Stimulated activated CD4-positive, alpha-beta T cell treated with anti-CD3 and anti-CD28 coated beads, Interleukin-1b, Interleukin-23, amount 100 ng/mL, for 4 hours (primary cell): ENCODE measurements around the gene GNAO1.

Experiments
- DNase-seq, 2 donors: peaks; one replicate each; pipeline ENCODE4 v3.0.0-alpha.2; 2020; ENCODE audit warnings: low read depth in 2 of 2

The GNAO1 gene

DNA sequence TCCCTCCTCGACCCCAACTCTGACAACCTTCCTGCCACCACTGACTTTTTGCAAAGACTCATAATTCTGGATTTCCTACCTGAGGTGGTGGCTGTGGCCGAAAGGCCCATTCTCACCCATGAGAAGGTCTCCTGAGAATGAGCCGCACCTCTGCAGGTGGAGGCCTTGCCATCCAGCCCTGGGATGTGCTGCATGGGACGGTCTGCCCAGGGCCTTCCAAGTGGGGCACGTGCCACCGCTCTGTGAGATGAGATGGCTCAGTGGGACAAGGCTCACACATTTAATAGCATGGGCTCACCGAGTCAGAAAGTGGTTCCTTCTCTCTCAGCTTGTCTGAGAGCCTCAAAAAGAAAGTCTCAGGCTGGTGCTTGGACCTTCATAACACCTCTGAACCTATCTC is 121.3 kb downstream of the GNAO1 start:
- DNase-seq = no peak

DNA sequence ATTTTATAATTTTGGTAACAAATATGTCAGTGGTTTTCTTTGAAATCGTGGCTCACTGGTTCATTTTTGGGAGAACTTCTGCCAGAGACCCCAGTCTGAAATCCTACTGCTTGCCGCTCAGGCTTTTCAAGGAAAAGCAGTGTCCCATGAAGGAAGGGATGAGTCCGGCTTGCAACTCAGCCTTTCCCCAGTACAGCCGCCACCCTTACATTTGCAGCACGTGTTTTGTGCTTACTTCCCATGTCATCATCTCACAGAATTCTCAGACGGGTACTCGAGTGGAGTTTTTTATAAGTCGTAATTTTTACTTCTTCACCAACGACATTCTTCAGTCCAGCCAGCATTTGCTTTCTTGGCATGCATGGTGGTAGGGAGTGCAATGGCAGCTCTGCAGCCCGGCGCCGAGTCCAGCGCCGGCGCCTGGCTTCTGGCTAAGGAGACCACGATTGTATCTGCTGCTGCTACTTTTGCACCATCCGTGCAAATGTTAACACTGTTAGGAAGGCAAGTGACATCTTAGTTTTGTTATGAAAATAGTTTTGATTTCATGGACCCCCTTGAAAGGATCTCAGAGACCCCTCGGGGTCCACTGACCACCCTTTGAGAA is 123.1 kb downstream of the GNAO1 start:
- no peak for DNase-seq

DNA sequence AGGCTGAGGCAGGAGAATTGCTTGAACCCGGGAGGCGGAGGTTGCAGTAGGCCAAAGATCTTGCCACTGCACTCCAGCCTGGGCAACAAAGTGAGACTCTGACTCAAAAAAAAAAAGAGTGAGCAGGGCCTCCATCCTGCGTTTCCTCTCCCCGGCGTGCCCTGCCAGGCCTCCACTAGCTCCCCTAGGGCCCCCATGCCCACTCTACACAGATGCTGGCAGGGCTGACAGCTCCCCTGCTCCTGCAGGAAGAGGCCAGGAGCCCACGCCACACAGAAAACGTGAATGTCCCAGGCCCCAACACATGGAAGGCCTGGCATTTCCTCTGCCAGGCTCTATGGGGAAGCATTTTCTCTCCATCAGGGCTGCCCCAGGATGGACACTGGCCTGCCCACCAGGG is 124.7 kb downstream of the GNAO1 start:
- DNase-seq = no peak

DNA sequence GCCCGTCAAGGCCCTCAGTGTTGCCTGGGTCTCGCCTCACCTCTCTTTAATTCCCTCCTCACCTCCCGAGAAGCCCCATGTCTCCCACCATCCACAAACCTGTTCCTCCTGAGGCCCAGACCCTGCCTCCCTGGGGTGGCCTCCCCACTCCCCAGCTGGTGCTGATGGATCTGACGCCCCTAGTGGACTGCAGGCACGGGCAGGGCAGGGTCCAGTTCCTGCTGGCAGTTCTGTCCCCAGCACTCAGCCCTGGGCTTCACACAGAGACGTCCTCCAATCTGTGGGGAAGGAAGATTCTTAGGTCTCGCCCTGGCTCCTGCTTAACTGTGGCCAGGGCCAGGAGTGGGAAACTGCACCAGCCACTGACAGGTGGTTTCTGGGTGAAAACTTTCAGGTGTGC is 125.3 kb downstream of the GNAO1 start:
- DNase-seq = no peak

DNA sequence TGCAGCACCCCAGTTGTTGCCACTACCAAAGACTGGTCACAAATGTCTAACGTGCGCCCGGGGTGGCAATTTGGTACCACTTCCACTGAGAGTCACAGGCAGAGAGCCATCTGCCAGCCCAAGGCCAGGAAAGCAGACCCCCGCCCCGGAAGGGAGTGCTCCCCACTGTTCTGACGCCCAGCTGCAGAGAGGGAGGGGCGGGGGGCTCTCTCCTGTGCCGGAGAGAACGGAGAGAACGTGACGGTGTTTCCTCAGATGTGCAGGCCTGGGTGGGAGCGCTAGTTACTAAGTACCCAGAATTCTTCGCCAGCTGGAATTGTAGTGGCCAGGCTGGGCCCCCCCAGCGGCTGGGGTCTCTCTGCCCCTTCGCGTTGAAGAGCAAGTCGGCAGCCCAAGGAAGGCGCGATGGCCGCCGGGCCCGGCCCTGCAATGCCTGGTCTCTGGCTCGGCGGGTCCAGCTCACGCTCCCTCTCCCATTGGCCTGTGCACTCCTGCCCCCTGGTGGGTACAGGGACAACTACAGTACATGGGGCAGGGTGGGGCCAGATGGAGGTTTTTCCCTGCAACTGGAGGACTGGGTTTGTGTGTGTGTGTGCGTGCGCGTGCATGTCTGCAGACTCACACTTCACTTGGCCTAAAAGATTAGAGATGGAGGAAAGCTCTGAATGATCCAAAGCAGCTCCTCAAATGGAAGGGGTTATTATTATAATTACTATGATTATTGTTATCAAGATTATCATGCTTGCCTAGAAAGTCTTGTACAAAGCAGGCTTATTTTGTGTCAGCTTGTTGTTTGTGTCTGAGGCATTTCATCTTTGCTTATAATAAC is 126.9 kb downstream of the GNAO1 start:
- peak; percentile 65 to 66 for DNase-seq

DNA sequence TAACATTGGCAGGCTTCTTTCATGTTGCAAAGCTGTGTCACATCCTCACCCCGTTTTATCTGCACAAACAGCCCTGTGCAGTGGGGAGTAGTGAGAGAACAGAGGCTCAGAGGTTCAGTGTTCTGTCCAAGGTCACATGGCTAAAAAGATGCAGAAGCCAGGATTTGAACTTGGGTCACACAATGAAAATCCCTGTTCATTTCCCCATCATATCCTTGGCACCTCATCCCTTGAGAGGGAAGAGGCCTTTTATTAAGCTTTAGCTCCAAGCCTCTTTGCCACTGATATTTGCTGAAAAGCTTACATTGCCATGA is 127.5 kb downstream of the GNAO1 start:
- DNase-seq = no peak

DNA sequence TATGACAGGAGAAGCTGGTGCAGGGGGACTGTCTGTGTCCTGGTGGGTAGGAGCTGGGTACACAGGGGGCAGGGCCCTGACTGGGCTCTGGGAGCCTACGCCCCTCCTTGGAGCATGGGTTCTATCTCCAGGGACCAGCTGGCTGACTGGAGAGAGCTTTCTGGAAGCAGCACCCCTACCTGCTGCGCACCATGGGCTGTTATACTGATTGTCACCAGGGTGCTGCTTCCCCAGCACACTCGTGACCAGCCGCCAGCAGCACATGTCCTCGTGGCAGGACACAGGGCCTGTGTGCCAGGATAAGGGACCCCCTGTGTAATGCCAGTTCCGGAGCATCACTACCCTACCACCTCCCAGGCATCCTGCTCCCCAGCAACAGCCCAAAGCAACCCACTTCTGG is 128.1 kb downstream of the GNAO1 start:
- DNase-seq = no peak

DNA sequence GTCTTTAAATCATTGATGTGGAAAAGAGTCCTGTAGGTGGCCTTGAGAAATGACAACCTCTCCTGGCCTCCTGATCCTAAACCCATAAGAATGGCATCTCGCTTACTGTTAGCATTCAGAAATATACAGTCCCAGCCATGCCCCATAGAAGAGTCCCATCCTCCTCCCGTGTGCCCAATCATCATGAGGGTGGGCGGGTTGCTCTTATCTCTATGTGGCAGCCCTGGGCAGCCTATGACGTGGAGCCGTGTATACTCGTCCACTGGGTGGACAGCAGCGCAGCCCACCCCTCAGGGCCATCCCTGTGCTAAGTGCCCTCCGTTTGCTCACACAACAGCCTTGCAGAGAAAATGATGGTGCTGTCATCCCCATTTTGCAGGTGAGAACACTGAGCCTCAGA is 128.8 kb downstream of the GNAO1 start:
- no peak for DNase-seq

DNA sequence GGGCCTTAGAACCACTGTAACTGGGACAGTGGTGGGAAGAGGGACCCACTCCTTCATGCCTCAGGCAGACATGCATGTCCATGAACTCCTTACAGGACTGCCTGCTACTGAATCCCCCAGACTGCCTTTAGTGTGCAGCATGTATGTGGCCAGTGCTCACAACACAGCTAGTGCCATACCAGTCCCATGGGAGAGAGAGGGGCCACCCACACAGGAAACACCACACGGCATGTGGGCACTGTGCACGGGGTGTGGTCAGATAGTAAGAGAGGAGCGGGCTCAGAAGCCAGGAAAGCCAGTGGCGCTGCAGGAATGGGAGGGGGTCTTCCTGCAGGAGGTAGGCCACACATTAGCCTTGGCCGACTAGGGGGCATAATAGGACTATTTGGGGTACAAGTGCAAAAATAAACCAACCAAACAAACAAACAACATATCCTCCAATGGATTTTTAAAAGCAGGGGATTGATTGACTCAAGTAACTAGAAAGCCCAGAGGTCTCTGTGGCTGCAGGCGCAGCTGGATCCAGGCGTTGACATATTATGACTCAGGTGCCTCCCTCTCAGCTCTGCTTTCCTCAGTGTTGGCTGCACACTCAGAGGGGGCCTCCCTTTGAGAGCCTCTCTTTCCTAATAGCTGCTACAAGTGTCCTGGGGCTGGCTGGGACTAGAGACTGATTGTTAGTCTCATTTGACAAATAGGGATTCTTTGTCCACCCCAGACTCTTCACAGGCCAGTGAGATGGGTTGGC is 129.7 kb downstream of the GNAO1 start:
- no peak for DNase-seq

DNA sequence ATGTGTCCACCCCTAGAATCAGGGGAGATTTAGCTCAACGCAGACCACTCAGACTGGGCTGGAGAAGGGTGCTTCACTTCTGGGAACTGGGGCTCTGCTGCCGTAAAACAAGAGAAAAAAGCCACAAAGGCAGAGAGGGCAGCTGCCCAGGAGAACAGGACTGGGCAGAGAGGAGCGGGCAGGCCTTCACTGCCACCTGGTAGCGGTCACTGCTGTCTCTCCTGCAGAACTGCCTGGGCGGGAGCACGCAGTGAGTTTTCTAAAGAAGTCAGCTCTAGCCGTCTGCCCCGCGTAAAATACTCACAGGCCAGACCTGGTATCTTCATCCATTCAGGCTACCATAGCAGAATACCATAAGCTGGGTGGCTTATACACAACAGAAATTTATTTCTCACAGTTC is 130.3 kb downstream of the GNAO1 start:
- DNase-seq = no peak

DNA sequence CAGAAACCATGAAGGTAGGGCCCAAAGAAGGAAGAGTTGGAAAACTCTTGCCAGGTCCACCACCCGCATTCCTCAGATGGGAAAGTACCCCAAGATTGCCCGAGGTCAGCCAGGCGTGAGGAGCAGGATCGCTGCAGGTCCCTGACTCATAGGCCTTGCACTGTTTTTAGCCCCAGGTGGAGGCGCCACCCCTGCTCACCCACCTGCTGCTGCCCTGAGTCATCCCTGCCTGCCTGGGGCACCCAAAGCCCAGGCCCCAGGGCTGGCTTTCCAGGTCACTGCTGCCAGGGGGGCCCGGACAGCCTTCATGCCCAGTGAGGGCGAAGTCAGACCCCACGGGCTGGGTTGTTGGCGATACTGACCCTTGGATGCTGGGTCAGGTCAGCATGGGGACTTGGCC is 133.1 kb downstream of the GNAO1 start:
- DNase-seq = no peak

DNA sequence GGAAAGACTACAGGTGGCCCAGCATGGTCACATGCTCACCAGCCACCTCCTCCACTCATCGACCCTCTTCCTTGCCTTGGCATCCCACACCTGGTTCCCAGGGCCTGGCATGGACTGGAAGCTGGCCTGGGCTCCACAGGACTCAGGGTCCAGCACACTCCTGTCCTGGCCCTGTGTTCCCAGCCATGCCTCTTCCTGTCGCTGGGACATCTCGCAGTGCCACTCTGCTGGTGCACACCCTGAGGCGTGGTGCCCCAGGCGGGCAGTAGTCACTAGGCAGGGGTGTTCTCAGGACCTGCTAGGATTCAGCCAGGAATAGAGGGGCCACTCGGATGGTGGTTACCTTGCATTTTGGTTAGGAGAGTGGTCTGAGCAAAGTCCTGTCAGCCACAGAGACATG is 134.7 kb downstream of the GNAO1 start:
- DNase-seq = no peak

DNA sequence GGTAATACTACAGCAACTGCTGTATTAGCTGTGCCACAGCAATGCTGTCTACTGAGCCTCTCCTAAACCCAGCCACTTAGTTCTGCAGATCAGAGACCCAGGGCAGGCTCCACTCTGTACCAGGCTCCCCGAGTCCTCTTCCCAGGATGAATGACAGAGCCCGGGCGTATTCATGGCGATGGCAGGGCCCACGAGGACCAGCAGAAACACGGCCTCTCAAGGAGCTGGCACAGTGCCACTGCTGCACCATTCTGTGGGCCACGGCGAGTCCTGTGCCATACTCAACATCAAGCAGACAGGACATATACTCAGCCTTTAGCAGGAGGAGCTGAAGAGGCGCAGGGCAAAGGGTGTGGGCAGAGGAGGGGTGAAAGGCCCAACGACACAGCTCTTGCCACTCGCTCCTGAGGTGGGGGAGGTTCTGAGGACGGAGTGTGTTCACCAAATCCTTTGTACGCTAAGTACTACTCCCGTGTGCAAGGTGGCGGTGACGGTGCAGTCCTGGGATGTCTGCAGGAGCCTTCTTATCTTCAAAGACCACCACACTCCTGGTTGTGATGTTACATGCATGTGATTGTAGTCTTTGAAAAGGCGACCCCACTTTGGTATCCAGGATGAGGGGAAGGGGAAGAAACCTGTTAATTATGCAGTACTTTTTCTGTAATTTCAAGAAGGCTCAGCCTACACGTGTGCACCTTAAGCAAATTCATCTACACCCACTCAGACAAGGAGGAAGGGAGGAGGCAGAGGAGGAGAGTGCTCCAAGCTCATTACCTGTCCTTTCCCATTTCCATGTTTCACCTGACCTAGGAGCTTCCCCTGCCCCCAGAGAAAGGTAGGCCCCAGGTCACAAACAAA is 136.0 kb downstream of the GNAO1 start:
- no peak for DNase-seq

DNA sequence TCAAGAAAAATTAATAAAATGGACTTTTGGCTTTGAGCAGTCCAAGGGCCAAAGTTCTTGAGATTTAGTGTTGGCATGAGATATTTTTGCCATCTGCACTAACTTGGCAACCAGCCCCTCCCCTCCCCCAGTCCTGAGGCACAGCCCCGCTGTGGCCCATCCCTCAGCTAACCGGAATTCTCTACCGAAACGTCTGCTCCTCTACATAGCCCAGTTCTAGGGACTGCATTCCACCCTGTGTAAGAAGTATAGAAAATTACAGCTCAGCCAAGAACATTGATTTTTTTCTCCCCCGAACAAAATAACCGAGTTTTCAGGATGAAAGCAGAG is 136.6 kb downstream of the GNAO1 start:
- DNase-seq = no peak

DNA sequence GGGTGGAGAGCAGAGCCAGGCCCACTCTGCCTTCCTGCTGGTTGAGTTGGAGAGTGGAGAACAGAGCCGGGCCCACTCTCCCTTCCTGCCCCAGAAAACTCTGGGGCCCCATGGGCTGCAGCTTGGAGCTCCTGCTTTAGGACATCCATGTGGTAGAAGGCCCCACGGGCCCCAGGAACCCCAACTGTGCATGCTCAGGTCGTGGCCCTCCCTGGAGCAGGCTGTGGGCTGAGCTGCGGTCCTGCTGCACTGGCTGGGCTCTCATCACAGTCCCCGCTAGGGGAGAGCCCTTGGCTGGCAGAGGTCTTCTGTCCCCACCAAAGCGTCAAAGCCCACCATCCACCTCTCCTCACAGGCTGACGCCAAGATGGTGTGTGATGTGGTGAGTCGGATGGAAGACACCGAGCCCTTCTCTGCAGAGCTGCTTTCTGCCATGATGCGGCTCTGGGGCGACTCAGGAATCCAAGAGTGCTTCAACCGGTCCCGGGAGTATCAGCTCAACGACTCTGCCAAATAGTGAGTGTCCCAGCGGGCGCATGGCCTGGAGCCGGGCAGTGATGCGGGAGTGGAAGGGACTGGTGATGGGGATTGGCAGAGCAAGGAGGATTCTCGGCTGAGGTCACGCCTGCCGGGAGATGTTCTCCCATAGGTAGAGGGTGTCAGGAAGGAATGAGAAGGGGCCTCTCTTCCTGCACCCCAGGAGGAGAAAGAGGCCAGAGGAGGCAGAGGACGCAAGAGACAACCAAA is 137.2 kb downstream of the GNAO1 start:
- no peak for DNase-seq

DNA sequence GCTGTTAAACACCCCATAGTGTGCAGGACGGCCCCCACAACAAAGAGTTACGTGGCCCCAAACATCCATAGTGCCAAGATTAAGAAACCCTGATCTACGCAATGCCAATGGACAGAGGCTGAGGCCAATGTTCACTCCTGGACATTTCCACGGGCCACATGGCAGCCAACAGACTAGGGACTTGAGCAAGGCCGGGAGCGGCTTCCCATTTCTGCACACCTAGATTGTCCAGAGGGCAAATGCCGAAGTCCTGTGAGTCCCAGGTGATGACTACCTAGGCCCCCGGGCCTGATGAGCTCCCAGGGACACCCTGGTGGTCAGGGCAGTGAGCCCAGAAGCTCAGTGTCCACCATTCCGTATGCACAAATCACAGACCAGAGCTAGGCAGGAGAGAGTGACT is 138.6 kb downstream of the GNAO1 start:
- no peak for DNase-seq

DNA sequence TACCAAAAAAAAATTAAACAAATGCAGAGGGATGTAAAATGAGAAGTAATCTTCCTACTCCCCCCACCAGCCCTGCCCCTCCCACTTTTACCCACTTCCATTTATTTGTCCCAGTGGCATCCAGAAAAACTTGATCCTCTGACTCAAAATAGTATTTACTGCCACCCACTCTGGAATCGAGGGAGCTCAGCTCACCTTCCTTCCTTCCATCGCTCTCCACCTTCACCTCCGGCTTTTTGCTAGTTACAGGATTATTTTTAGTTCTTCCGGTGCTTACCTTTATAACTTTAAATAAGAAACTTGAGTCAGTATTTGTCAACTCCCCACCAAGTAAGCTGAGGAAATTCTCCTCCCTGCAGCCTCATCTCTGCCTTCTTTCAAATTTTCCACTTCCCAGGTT is 139.2 kb downstream of the GNAO1 start:
- no peak for DNase-seq

DNA sequence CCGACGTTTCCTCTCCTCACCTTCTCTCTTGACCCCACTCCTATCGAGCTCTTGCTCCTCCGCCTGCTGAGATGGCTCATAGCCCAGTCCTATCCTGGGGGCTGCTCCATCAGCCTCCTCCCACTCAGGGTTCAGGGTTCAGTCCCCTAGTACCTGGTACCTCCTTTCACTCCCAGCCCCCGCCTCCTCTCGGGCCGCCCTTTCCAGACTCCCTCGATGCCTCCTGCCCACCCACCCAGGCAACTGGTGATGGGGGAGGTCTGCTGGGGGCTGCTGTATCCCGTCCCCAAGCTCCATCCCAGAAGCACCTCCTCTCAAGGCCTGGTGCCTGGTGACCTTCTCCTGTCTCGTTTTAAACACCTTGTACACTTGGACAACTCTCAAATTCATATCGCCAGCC is 140.1 kb downstream of the GNAO1 start:
- no peak for DNase-seq

DNA sequence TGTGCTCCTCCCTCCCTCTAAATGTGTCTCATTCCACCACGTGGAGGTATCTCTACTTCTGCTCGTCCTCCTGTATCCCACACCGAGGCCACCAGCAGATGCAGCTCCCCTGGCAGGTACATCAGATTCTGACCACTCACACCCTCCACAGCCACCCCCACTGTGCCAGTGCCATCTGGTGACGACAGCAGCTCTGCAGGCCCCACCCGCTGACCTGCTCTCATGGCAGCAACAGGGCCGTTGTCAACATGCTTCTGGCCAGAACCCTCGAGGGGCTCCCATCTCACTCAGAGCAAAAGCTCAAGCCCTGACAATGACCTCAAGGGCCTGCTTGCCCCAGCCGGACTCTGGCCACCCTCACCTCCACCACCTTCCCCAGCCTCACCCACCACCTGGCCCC is 140.6 kb downstream of the GNAO1 start:
- no peak for DNase-seq

DNA sequence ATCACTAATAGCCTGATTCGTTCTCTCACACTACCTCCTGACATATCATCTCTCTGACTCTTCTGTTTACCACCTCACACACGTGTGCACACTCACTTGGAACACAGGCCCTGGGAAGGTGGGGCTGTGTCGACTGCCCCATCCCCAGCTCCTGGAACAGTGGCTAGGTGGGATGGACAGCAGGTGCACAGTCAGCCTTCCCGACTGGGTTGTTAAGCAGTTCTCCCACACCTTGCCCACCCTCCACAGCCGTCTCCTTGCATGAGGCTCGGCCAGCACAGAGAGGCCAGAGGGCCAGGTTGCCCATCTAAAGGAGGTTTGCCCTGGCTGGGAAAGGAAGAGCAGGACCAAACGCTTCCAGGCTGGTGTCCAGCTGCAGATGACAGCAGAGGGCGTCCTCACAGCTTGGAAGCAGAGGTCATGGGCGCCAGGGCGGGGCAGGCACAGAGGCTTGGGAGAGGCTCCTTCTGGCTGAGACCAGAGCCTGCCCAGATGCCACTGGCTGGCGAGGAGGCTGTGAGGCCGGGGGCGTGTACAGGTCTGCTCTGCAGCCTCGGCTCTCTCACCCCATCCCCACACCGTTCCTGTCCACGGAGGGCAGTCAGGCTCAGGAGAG is 141.3 kb downstream of the GNAO1 start:
- DNase-seq = no peak

DNA sequence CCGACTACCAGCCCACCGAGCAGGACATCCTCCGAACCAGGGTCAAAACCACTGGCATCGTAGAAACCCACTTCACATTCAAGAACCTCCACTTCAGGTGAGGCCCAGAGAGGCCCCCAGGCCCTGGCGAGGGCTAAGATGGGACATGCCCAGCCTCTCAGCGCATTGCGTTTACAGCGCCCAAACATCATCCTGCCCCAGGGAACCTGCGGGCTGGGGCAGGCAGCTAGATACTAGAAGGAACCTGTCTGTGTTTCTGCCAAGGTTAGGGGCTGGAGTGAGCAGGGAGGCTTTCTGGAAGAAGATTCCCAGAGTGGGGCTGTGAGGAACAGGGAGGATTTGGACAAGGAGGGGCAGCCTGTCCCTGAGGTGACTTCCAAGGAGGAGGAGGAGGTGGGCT is 143.5 kb downstream of the GNAO1 start:
- DNase-seq = no peak
